Measurements from ENCODE around the gene IFITM10.

The IFITM10 gene

DNA sequence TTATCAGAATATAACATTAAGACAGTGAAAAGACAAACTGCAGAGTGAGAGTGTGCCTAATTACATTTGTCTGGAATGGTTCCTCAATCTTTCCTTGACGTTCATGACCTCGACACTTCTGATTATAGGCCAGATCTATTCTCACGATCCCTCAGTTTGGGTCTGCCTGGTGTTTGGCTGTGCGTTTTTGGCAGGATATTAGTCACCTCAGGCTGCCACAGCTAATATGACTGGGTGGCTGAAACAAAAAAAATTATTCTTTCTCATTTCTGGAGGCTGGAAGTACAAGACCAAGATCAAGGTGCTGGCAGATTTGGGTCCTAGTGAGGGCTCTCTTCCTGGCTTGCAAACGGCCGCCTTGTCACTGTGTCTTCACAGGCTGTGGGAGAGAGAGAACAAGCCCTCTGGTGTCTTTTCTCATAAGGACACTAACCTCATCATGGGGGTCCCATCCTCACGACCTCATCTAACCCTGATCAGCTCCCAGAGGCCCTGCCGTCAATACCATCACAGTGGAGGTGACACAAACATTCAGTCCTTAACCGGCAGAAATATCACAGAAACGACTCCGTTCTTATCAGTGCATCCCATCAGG lies 23.2 kb downstream of the IFITM10 start:
- DNase-seq (ENCODE audit: extremely low read depth in 1 of 2, low read depth in 1 of 2): no peak

DNA sequence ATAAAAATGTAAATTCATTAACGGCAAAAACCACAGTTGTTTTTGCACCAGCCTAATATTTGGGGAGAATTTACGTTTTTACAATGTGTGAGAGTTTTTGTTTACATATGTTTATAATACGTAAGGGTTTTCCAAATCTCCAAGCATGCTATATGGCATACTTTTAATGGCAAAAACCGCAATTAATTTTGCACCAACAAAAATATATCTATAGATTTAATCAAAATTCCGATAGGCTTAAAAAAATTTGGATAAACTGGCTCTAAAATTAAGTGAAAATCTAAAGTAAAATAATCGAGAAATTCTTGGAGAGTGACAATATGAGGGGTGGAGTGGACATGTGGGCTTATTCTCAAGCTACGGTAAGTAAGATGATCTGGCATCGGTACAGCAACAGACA lies 30.6 kb downstream of the IFITM10 start:
- DNase-seq (ENCODE audit: extremely low read depth in 1 of 2, low read depth in 1 of 2): no peak

DNA sequence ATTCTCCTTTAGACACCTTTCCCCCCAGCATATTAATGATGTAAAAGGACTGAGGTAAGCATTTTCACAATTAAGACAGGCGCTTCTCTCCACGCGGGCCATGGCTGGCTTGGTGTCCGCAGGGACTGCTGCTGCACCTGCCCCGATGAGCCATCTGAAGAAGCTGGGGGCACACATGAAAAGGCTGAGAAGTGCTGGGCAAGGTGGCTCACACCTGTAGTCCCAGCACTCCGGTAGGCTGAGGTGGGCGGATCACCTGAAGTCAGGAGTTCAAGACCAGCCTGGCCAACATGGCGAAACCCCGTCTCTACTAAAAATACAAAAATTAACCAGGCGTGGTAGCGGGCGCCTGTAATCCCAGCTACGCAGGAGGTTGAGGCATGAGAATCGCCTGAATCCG lies 32.1 kb downstream of the IFITM10 start:
- no peak for DNase-seq (ENCODE audit: extremely low read depth in 1 of 2, low read depth in 1 of 2)

DNA sequence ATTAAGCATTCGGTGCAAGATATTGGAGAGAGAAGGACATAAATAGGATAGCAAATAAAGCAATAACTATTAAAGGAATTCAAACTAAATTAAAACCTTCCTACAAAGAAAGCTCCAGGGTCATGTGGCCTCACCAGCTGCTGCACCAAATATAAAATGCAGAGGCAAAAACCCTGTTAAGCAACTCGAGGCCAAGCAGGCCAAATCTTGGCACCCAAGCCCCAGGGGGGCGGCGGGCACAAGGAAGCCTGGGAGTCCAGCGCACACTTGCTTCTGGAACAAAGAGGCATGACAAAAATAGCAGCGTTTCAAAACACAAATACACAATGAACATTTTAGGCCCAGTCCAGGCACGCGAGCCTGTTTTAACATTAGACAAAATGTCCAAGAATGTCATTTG lies 32.6 kb downstream of the IFITM10 start:
- DNase-seq (ENCODE audit: extremely low read depth in 1 of 2, low read depth in 1 of 2): no peak

DNA sequence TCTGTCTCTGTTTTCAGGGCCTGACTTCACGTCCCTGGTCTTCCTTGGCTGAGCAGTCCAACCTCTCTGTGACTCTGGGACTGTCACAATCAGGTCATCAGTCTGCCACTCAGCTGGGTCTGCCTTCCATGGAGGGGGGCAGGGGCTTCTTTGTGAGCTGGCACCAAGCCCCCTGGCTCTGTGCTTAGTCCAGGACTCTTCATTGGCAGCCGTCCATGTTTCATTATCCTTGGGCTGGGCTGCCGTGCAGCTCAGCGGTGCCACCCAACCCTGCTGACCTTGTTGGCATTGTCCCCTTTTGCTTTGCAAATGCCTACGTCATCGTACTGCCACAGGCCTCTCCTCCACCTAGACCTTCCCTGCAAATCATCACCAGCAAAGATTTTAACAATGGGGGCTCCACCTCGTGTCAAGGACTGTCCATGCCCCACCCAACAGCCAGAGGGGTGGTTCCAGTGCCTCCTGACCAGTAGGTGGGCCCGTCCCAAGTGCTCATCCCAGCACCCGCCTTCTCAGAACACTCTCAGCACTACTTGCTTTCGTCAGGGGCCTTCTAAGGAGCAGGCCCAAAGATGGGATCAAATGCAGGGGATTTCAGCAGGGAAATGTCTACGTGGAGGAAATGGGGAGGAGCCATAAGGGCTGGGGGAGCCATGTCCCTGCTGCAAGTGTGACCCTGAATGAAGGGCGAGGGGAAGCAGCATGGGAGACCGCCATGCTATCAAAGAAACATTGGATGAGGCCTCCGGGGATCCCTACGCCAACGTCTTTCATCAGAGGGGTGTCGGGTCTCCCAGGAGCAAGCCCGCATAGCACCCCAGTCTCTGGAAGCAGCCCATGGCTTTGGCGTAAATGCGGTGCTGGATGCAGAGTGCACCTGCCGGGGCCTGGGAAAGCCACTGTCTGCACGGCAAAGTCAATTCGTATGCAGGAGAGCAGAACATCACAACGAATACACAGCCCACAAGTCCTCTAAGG lies 35.2 kb downstream of the IFITM10 start:
- no peak for DNase-seq (ENCODE audit: extremely low read depth in 1 of 2, low read depth in 1 of 2)

DNA sequence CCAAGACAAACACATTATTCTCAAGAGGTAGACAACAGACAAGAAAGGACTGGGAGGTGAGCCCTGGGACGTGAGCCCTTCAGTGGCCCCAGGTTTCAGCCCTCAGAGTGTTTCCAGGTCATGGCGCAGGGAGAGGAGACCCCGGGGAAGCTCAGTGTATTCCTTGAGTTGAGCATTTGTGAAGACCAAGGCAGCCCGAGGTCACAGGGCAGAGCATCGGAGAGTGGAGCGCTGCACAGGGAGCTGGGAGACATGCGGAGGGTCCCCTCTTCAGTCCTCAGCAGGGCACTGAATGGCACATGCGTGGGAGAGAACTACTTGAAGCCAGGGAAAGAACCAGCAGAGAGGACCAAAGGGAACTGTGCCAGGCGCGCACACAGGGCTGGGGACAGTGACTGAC lies 41.7 kb downstream of the IFITM10 start:
- no peak for DNase-seq (ENCODE audit: extremely low read depth in 1 of 2, low read depth in 1 of 2)

DNA sequence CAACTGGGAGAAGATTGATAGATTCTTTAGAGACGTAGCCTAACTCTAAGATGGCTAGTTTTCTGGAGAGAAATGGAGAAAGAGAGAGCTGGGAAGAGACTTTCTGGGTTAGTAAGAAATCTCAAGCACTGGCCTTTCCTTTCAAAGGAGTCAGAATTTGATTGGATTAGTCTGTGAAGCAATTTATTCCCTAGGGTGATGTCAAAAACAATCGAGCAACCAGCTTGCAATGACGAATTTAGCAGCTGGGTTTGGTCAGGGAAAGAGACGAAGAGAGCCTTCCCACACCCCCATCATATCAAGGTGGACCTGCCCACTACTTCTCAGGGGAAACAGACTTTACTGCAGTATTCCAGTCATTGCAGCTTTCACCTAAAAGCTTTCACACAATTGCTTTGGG lies 42.6 kb downstream of the IFITM10 start:
- no peak for DNase-seq (ENCODE audit: extremely low read depth in 1 of 2, low read depth in 1 of 2)

DNA sequence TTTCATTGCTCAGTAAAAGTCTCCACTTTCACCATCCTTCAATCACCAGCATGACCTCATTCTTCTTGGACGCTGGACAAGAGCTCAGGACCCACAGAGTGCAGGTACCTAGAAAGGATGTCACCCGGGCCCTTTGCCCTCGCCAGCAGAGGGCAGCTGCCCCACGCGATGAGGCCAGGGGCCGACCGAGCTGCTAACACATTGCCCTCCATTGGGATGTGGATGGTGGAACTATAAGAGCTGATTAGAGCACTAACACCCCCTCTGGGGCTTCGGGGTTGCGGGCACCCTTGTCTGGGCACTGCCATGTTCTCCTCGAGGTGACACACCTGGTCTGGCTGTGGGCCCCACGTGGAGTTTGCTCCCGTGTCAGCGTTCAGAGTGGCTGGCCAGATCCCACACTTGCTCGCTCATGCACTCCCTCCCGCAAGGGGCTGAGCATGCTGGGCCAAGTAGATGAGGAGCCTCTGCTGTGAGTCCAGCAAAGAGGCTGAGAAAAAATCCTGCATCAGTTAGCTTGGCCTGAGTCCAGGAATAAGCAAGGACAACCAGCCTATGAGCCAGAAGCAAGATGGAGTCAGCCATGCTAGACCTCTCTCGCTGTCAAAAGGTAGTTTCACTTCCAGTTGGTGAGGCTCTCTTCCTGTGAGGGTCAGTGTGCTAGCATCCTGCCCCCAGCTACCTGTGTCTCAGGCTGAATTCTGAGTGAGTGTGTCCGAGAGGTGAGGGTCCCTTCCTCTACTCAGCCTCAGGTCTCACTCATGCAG lies 43.6 kb downstream of the IFITM10 start:
- no peak for DNase-seq (ENCODE audit: extremely low read depth in 1 of 2, low read depth in 1 of 2)

DNA sequence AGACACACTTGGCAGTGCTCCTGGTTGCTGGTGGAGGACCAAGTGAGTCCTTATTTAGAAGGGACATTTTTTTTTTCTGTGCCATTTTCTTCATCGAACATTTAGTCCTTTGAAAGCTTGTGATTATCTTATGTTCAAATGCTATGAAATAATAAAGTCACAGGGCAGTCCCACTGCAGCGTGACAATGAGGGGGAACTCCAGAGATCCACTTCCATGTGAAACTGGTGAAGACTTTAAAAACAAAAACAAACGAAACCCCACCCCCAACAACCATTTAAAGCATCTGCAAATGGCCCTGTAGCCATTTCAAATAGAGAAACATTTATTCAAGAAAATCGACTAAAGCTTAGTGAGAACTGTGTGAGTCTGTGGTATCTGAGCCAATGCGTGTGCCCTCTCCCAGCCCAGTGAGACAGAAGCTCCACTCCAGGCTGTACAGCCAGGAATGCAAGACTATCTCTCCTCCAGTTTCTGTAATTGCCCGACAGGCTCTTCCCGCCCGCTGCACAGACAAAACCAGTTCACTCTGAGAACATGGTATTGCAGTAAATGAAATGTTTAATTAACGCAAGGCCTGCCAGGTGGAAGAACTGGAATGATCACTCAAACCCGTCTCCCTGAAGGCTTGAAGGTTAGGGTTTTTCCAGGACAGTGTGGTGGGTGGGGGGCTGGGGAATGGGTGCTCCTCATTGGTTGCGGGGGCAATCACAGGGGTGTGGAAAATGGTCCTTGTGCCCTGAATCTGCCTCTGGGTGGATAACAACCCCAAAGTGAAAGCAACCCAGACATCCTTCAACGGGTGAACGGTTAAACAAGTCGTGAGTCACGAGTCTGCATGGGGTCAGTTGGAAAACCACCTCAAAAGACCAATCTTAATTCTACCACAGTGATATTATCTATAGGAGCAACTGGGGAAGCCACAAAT lies 45.0 kb downstream of the IFITM10 start:
- no peak for DNase-seq (ENCODE audit: extremely low read depth in 1 of 2, low read depth in 1 of 2)

DNA sequence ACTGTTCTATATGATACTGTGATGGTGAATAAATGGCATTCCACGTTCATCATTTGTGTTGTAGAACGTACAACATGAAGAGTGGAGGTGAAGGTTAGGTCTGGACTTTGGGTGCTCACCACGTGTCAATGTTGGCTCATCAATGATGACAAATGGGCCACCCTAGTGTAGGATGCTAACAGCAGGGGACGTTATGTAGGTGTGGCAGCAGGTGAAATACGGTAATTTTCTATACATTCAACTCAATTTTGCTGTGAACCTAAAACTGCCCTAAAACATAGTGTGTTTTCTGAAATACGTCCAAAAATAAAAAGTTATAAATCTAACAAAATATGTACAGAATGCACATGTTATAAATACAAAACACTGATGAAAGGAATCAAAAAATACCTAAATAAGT lies 47.2 kb downstream of the IFITM10 start:
- no peak for DNase-seq (ENCODE audit: extremely low read depth in 1 of 2, low read depth in 1 of 2)

DNA sequence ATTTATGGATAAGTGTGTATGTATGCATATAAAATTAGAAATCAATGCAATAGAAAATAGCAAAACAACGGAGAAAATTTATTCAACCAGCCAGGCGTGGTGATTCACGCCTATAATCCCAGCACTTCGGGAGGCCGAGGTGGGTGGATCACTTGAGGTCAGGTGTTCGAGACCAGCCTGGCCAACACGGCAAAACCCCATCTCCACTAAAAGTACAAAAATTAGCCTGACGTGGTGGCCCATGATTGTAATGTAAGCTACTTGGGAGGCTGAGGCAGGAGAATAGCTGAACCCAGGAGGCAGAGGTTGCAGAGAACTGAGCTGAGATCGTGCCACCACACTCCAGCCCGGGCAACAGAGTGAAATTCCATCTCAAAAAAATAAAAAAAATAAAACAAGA lies 47.9 kb downstream of the IFITM10 start:
- DNase-seq (ENCODE audit: extremely low read depth in 1 of 2, low read depth in 1 of 2): no peak

DNA sequence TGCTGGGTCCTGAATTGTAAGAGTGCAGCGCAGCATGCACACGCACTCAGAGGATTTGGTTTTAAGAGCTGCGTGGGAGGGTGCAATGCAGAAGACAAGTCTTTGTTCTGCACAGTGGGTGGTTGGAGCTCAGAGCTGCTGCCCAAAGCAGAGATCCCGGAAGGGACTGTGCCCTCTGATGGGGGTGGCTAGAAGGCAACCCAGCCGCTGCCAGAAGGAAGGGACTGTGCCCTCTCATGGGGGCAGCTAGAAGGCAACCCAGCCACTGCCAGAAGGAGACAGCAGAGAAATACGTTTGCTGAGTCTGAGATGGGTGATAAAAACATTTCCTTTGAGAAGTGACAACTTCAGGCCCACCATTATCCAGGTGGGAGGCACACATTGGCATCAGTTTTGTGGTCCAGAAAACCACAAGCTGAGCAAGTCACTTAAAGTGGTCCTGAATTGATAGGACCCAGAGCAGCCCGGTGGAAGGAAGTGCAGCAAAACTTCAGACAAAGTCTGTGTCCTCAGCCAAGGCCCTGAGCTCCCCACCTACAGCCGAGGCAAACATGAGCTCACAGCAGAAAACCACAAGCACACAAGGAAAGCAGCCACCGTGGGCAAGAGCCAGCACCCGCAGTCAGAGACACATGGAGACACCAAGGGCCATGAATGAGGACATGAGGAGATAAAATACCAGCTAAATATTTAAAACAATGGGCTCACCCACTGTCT lies 49.1 kb downstream of the IFITM10 start:
- DNase-seq (ENCODE audit: extremely low read depth in 1 of 2, low read depth in 1 of 2): no peak

DNA sequence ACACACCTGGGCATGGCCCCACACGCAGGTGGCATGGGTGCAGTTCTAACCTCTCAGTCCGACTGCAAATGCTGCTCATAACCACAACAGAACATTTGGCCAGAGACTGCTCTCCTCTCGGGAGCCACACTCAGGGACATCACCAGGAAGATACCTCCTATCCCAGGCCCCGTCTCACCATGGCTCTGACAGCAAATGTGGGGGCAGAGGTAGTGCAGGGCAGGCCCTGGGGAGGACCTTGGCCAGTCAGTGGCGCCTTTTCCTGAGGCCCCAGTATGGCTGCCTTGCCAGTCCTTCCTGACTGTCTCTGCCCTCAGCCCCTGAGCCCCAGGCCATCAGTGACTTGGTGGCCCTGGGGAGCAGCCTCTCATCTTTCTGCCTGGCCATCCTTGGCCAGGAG lies 50.6 kb downstream of the IFITM10 start:
- DNase-seq (ENCODE audit: extremely low read depth in 1 of 2, low read depth in 1 of 2): no peak

DNA sequence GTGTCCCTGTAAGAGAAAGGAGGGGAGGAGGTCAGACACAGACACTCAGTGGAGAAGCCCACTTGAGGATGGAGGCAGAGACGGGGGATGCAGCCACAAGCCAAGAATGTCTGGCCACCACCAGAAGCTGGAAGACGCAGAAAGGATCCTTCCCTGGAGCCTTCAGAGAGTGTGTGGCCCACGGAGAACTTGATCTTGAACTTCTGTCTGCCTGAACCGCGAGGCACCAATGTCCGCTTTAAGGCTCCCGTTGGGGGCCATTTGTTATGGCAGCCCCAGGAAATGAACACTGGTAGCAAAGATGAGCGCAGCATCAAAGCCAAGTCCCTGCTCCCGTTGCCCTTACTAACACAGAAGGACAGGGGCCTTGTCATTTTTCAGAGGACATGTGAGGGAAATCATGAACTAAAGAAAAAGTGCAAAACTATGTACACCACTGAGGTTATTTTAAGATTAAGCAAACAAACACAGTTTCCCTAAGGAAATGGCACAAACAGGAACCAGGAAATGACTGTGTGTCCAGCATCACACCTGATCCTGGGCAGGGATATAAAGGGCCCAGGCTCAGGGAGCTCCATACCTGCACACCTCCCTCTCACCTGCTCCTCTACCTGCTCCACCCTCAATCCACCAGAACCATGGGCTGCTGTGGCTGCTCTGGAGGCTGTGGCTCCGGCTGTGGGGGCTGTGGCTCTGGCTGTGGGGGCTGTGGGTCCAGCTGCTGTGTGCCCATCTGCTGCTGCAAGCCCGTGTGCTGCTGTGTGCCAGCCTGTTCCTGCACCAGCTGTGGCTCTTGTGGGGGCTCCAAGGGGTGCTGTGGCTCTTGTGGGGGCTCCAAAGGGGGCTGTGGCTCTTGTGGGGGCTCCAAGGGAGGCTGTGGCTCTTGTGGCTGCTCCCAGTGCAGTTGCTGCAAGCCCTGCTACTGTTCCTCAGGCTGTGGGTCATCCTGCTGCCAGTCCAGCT lies 53.5 kb downstream of the IFITM10 start, which contains the start of gene KRTAP5-6:
Gene KRTAP5-6, plus strand, starts transcription at position 588 of the 963 bp plus-strand sequence. Its CDS starts 51 bp downstream, at position 639.
- no peak for DNase-seq (ENCODE audit: extremely low read depth in 1 of 2, low read depth in 1 of 2)

DNA sequence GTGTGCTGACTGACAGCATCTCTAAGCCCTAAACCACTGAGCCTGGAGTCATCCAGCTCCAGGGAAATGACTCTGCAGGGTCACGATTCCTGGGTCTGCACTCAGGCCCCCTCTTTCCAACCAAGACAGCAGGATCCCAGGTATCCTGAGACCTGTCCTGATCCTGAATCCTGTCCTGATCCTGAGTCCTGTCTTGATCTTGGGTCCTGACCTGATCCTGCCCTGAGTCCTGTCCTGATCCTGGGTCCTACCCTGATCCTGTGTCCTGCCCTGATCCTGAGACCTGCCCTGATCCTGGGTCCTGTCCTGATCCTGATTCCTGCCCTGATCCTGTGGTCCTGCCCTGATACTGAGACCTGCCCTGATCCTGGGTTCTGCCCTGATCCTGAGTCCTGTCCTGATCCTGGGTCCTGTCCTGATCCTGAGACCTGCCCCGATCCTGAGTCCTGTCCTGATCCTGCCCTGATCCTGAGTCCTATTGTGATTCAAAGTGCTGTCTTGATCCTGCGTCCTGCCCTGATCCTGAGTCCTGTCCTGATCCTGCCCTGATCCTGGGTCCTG lies 54.8 kb downstream of the IFITM10 start:
- no peak for DNase-seq (ENCODE audit: extremely low read depth in 1 of 2, low read depth in 1 of 2)

DNA sequence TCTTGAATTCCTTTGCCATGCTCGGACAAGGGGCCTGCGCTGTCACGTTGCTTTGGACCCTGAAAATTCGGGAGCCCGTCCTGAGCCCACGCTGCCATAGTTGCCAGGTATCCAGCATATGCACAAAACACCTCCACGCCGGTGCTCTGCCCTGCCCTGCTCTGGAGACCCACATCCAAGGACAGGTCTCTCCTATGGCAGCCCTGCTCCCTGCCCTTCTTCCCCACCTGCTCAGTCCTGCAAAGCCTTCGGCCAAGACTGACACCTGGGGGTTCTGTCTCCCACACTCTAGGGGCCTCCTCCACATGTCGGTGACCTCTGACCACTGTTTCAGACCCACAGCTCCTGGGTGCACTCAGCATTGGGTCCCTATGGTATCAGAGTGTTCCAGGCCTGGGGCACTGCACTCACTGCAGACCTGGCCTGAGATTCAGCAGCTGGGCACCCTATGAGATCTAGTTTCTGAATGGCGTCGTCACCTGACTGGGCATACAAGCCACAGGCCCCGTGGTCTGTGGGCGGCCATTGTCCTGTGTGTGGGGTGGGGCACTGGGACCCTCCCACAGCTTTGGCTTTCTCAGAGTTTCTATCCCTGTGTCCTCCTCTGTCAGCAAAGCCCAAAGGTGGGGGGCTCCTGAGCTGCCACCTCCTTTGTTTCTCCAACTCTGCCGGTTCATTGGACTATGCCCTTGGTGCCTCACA lies 55.4 kb downstream of the IFITM10 start:
- no peak for DNase-seq (ENCODE audit: extremely low read depth in 1 of 2, low read depth in 1 of 2)

DNA sequence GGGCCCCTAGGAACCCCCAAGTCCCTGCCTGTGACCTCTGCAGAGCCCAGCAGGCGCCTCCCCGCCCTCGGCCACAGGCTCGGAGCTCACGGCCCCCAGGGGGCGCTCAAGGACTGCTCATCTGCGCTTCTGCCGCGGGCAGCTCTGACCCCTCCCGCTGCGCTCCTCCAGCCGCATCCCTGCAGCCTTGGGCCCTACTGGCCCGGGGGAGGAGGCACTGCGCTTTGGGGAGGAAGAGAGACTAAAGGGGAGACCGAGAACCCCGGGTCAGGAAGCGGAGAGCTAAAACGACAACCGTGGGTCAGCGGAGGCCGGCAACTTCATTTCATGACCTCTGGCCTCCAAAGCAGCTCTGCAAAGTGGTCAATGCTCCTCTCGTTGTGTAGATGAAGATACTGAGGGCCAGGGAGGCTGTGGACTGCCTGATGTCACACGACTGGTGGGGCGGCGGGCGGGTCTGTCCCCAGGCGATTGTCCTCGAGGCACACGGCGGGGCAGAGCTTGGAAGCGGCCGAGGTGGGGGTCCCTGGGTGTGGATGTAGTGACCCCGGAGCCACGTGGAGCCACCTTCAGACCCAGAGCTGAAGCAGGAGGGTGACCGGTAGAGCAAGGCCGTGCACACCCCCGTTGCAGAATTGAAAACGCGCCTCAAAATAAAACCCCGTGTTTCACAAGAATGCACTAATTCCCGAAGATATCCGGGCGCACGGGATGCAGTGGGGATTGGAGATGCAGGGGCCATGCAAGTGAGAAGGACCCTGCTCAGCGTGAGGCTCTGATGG lies 56.1 kb downstream of the IFITM10 start:
- peak; percentile 51 to 75 for DNase-seq (ENCODE audit: extremely low read depth in 1 of 2, low read depth in 1 of 2)
